Measurements from ENCODE around the gene PGA3.

Gene PGA3

GRCh38 chr11:61168800-61169199, 34.5 kb upstream of the PGA3 start:
- TF ChIP-seq ZNF565 (CRISPR knock-in tag; conservative IDR thresholded peaks at IDR 0.05; ENCODE audit: low read depth) (no peak), ZFP3 (CRISPR knock-in tag; IDR thresholded peaks at IDR 0.05) (no peak), TSHZ2 (CRISPR knock-in tag; IDR thresholded peaks at IDR 0.05) (no peak), GLIS3 (CRISPR knock-in tag; IDR thresholded peaks at IDR 0.05) (no peak), ESRRG (CRISPR knock-in tag; IDR thresholded peaks at IDR 0.05) (no peak), ZC3H10 (CRISPR knock-in tag; IDR thresholded peaks at IDR 0.05) (no peak), RARB (CRISPR knock-in tag; IDR thresholded peaks at IDR 0.05) (no peak), CREB5 (CRISPR knock-in tag; IDR thresholded peaks at IDR 0.05; ENCODE audit: low read depth) (no peak), ZNF8 (CRISPR knock-in tag; IDR thresholded peaks at IDR 0.05) (no peak), TOX (CRISPR knock-in tag; IDR thresholded peaks at IDR 0.05; ENCODE audit: borderline replicate concordance) (no peak), PATZ1 (CRISPR knock-in tag; IDR thresholded peaks at IDR 0.05; ENCODE audit: borderline replicate concordance) (no peak), SNAI2 (CRISPR knock-in tag; IDR thresholded peaks at IDR 0.05) (no peak), PPARA (CRISPR knock-in tag; IDR thresholded peaks at IDR 0.05; ENCODE audit: borderline replicate concordance) (no peak), BACH2 (CRISPR knock-in tag; IDR thresholded peaks at IDR 0.05; ENCODE audit: borderline replicate concordance) (no peak), CSDC2 (CRISPR knock-in tag; IDR thresholded peaks at IDR 0.05) (no peak), CSRNP3 (CRISPR knock-in tag; IDR thresholded peaks at IDR 0.05) (no peak), TCF4 (CRISPR knock-in tag; IDR thresholded peaks at IDR 0.05; ENCODE audit: borderline replicate concordance) (no peak), ZNF70 (CRISPR knock-in tag; IDR thresholded peaks at IDR 0.05) (no peak), OSR1 (CRISPR knock-in tag; IDR thresholded peaks at IDR 0.05) (no peak), POU6F1 (CRISPR knock-in tag; IDR thresholded peaks at IDR 0.05; ENCODE audit: borderline replicate concordance, low read depth) (no peak)
- no peak for ATAC-seq

- no peak for ATAC-seq
- no peak for TF ChIP-seq ZNF565 (CRISPR knock-in tag; conservative IDR thresholded peaks at IDR 0.05; ENCODE audit: low read depth)
- TF ChIP-seq PPARA (CRISPR knock-in tag; IDR thresholded peaks at IDR 0.05; ENCODE audit: borderline replicate concordance): no peak
- no peak for TF ChIP-seq PATZ1 (CRISPR knock-in tag; IDR thresholded peaks at IDR 0.05; ENCODE audit: borderline replicate concordance)
- no peak for TF ChIP-seq RARB (CRISPR knock-in tag; IDR thresholded peaks at IDR 0.05)
- no peak for TF ChIP-seq ISL1 (CRISPR knock-in tag; IDR thresholded peaks at IDR 0.05)
- TF ChIP-seq BACH2 (CRISPR knock-in tag; IDR thresholded peaks at IDR 0.05; ENCODE audit: borderline replicate concordance): no peak
- TF ChIP-seq OSR1 (CRISPR knock-in tag; IDR thresholded peaks at IDR 0.05): no peak
- no peak for TF ChIP-seq POU6F1 (CRISPR knock-in tag; IDR thresholded peaks at IDR 0.05; ENCODE audit: borderline replicate concordance, low read depth)
- no peak for TF ChIP-seq ZFP3 (CRISPR knock-in tag; IDR thresholded peaks at IDR 0.05)
- no peak for TF ChIP-seq GLIS3 (CRISPR knock-in tag; IDR thresholded peaks at IDR 0.05)
- TF ChIP-seq ARNTL (CRISPR knock-in tag; IDR thresholded peaks at IDR 0.05; ENCODE audit: borderline replicate concordance, low read depth): no peak
- TF ChIP-seq CREB5 (CRISPR knock-in tag; IDR thresholded peaks at IDR 0.05; ENCODE audit: low read depth): no peak
- no peak for TF ChIP-seq TSHZ2 (CRISPR knock-in tag; IDR thresholded peaks at IDR 0.05)
Measured at GRCh38 chr11:61170566-61170965, 32.7 kb upstream of the PGA3 start.
